PC-3 (cell line): ENCODE data around the gene RBM26. TPM values are rescaled to one million over a fixed set of nuclear protein-coding genes. Genes with fewer than 3 reads are reported as not detected.
"Not testable (repeated sequence)": the region's sequence is repeated elsewhere in the genome, so short reads cannot be mapped to it uniquely, and the experiment has no call there.

ENCODE experiments used
- ATAC-seq: fragments of 200-7000 bp; cut with Tn5 transposase; 2 replicates; pipeline ENCODE4 v1.9.1; 2020; ENCODE audit warnings: mild to moderate bottlenecking, moderate library complexity
- BruUV-seq: library from RNA; stranded (reverse); fragments of 400-500 nt; replicated peaks from 2 replicates; lab custom pipeline; 2021; lab: Mats Ljungman, UMichigan
- CTCF ChIA-PET: fragments of 300-600 bp; sonication (Branson Sonifier 250); formaldehyde crosslinking; loops from one replicate; lab custom pipeline; 2022; ENCODE audit warnings: antibody characterized with exemption; lab: Charles Lee
- POLR2A ChIA-PET: fragments of 300-600 bp; sonication (Branson Sonifier 250); formaldehyde crosslinking; loops from one replicate; lab custom pipeline; 2022; ENCODE audit warnings: antibody characterized with exemption; ENCODE audit not compliant: unreplicated experiment; lab: Charles Lee
- DNase-seq: peaks from one replicate; pipeline ENCODE4 v3.0.0-alpha.2; 2015
- H2AFZ ChIP-seq: fragments of 300-600 bp; sonication (generic); 2 replicates; pipeline ENCODE4 v1.6.0; 2016; ENCODE audit warnings: antibody characterized with exemption, low read length
- H3F3A ChIP-seq: fragments of 300-600 bp; sonication (generic); one replicate; pipeline ENCODE4 v1.6.0; 2017; ENCODE audit warnings: antibody characterized with exemption, low read length, control low read depth, mild to moderate bottlenecking; ENCODE audit not compliant: unreplicated experiment
- H3K27ac ChIP-seq: fragments of 300-600 bp; sonication (generic); 2 replicates; pipeline ENCODE4 v1.5.1; 2016; ENCODE audit warnings: mild to moderate bottlenecking, low read length
- H3K27me3 ChIP-seq: fragments of 300-600 bp; sonication (generic); 2 replicates; pipeline ENCODE4 v1.6.1; 2016; ENCODE audit warnings: low read length, mixed read lengths
- H3K36me3 ChIP-seq: fragments of 300-600 bp; sonication (generic); 2 replicates; pipeline ENCODE4 v1.6.1; 2016; ENCODE audit warnings: low read depth, mixed run types, low read length, mixed read lengths
- H3K4me1 ChIP-seq: fragments of 300-600 bp; sonication (generic); 2 replicates; pipeline ENCODE4 v1.5.1; 2016; ENCODE audit warnings: low read length; ENCODE audit not compliant: insufficient read depth
- H3K4me2 ChIP-seq: fragments of 300-600 bp; sonication (generic); 2 replicates; pipeline ENCODE4 v1.6.0; 2016; ENCODE audit warnings: low read length
- H3K4me3 ChIP-seq: fragments of 300-600 bp; sonication (generic); 2 replicates; pipeline ENCODE4 v1.5.1; 2016; ENCODE audit warnings: mild to moderate bottlenecking, low read length, mixed read lengths
- H3K79me2 ChIP-seq: fragments of 300-600 bp; sonication (generic); 2 replicates; pipeline ENCODE4 v1.6.1; 2017; ENCODE audit warnings: low read length, mixed read lengths
- H3K9ac ChIP-seq: fragments of 300-600 bp; sonication (generic); 2 replicates; pipeline ENCODE4 v1.6.0; 2016; ENCODE audit warnings: mild to moderate bottlenecking, low read length
- H3K9me2 ChIP-seq: fragments of 300-600 bp; sonication (generic); replicated peaks from 2 replicates; pipeline ENCODE4 v1.6.1; 2016; ENCODE audit warnings: mixed run types, low read length, mixed read lengths
- H3K9me3 ChIP-seq: fragments of 300-600 bp; sonication (generic); 2 replicates; pipeline ENCODE4 v1.6.1; 2016; ENCODE audit warnings: low read length, mixed read lengths
- H4K20me1 ChIP-seq: fragments of 300-600 bp; sonication (generic); 2 replicates; pipeline ENCODE4 v1.6.1; 2016; ENCODE audit warnings: low read length, mixed read lengths
- CTCF ChIP-seq: fragments of 300-600 bp; sonication (generic); conservative IDR thresholded peaks from 2 replicates; pipeline ENCODE4 v1.5.1; 2017; ENCODE audit warnings: antibody characterized with exemption, low read depth, mild to moderate bottlenecking, low read length
- EZH2 ChIP-seq: fragments of 300-600 bp; sonication (generic); IDR thresholded peaks from one replicate; pipeline ENCODE4 v1.6.1; 2017; ENCODE audit warnings: antibody characterized with exemption, mild to moderate bottlenecking, low read length; ENCODE audit not compliant: unreplicated experiment
- EZH2phosphoT487 ChIP-seq: fragments of 300-600 bp; sonication (generic); IDR thresholded peaks from 2 replicates; pipeline ENCODE4 v1.6.1; 2018; ENCODE audit warnings: mild to moderate bottlenecking, antibody characterized with exemption, low read length, borderline replicate concordance
- intact Hi-C: fragments of 100-400 bp; cut with micrococcal nuclease; formaldehyde crosslinking; loops from 2 replicates; pipeline ENCODE4 v1.9.0; 2023
- total RNA-seq: library from RNA; depleted of rRNA; stranded (reverse); fragments of >200 nt; gene quantifications from 2 replicates; pipeline ENCODE4 v1.2.3, GENCODE V29; 2014

Gene RBM26
- total RNA-seq, 1 experiment from 2014 or later = 16.1 TPM

- intact Hi-C loops = no loop called here
- CTCF ChIA-PET = no interaction called here
These were observed 123.1 kb downstream of the RBM26 start for GRCh38 chr13:79282976-79283375.

GRCh38 chr13:79282508-79282907 is 123.5 kb downstream of the RBM26 start:
- no peak overlapping the region for H3K4me3 ChIP-seq
- no peak overlapping the region for H3K4me2 ChIP-seq
- TF ChIP-seq CTCF (no peak), EZH2 (no peak), EZH2phosphoT487 (no peak)
- POLR2A ChIA-PET = no interaction called here
- H3K9ac ChIP-seq = no peak overlapping the region
- intact Hi-C loops = no loop called here
- no peaks in the 10 kb centered on the region for H4K20me1 ChIP-seq
- no peak overlapping the region for H2AFZ ChIP-seq
- CTCF ChIA-PET = no interaction called here
- no peaks in the 10 kb centered on the region for H3K4me1 ChIP-seq
- no peaks in the 10 kb centered on the region for H3K36me3 ChIP-seq
- DNase-seq (no peak), ATAC-seq (no peak)
- H3K27ac ChIP-seq = no peak overlapping the region
- no peaks in the 10 kb centered on the region for H3K9me3 ChIP-seq
- no peaks in the 10 kb centered on the region for H3K9me2 ChIP-seq
- no peaks in the 10 kb centered on the region for H3K27me3 ChIP-seq
- BruUV-seq = no TSS peak
- no peaks in the 10 kb centered on the region for H3K79me2 ChIP-seq
- H3F3A ChIP-seq = no peaks in the 10 kb centered on the region

More at GRCh38 chr13:79282976-79283375, 123.1 kb downstream of the RBM26 start:
- Histone ChIP-seq H3F3A (no peaks in the 10 kb centered on the region), H3K9me3 (no peaks in the 10 kb centered on the region), H3K9ac (no peak overlapping the region), H3K27ac (no peak overlapping the region), H3K4me3 (no peak overlapping the region), H3K27me3 (no peaks in the 10 kb centered on the region), H3K79me2 (no peaks in the 10 kb centered on the region), H2AFZ (no peak overlapping the region), H3K4me1 (no peaks in the 10 kb centered on the region), H4K20me1 (no peaks in the 10 kb centered on the region), H3K36me3 (no peaks in the 10 kb centered on the region), H3K4me2 (no peak overlapping the region), H3K9me2 (no peaks in the 10 kb centered on the region)
- DNase-seq = peak; percentile 51
- no TSS peak for BruUV-seq
- POLR2A ChIA-PET = no interaction called here
- TF ChIP-seq EZH2 (no peak), CTCF (no peak)
- peak; percentile 49 for ATAC-seq

GRCh38 chr13:79281339-79281747 is 124.7 kb downstream of the RBM26 start:
- no TSS peak for BruUV-seq
- no peaks in the 10 kb centered on the region for H3K27me3 ChIP-seq
- ATAC-seq = no peak
- H3K9me3 ChIP-seq = no peaks in the 10 kb centered on the region
- no peak for TF ChIP-seq EZH2
- TF ChIP-seq CTCF = no peak
- intact Hi-C loops = no loop called here
- no peaks in the 10 kb centered on the region for H3K79me2 ChIP-seq
- H3K36me3 ChIP-seq = no peaks in the 10 kb centered on the region
- H3K4me1 ChIP-seq = no peaks in the 10 kb centered on the region
- H4K20me1 ChIP-seq = no peaks in the 10 kb centered on the region
- DNase-seq = no peak
- H3K4me2 ChIP-seq = no peak overlapping the region
- no peak overlapping the region for H3K9ac ChIP-seq
- no peak overlapping the region for H3K27ac ChIP-seq
- H3F3A ChIP-seq = no peaks in the 10 kb centered on the region
- no peak overlapping the region for H3K4me3 ChIP-seq
- CTCF ChIA-PET = no interaction called here
- H2AFZ ChIP-seq = no peak overlapping the region
- POLR2A ChIA-PET = no interaction called here
- H3K9me2 ChIP-seq = no peaks in the 10 kb centered on the region

GRCh38 chr13:79279735-79280134 is 126.3 kb downstream of the RBM26 start:
- CTCF ChIA-PET, POLR2A ChIA-PET, H3K9me3 ChIP-seq: not testable (repeated sequence)

More at GRCh38 chr13:79279735-79280134, 126.3 kb downstream of the RBM26 start:
- H3K4me1 ChIP-seq, H3K36me3 ChIP-seq, H4K20me1 ChIP-seq, DNase-seq, H2AFZ ChIP-seq, H3K27me3 ChIP-seq, H3K9ac ChIP-seq, ATAC-seq, intact Hi-C loops, H3F3A ChIP-seq, H3K4me3 ChIP-seq, H3K9me2 ChIP-seq, BruUV-seq, H3K4me2 ChIP-seq, H3K27ac ChIP-seq, H3K79me2 ChIP-seq: not testable (repeated sequence)
